Measurements from ENCODE around the gene SF3A1.

Gene SF3A1

DNA sequence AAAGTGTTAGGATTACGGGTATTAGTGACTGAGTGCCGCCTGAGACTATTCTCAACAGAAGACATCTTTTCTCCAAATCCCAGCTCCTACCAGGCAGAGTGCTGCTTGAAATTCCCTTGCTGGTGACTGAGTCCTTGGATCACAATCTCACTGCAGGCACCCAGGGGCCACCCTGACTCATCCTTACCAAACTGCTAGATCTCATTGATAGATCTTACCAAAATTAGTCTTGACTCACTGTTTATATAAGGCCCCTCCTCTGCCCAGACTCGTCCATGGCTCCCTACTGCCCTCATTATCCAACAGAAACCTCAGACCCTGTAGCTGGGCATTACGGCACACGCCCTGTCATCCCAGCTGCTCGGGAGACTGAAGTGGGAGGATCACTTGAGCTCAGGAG lies 44.6 kb downstream of the SF3A1 start:
- no peak overlapping the region for H3K4me3 ChIP-seq (ENCODE audit: low read depth, low read length)
- in situ Hi-C loops (cut with HindIII; ENCODE audit: low sequenced_read_pairs), result no loop called here
- TF ChIP-seq, protein P1, sequence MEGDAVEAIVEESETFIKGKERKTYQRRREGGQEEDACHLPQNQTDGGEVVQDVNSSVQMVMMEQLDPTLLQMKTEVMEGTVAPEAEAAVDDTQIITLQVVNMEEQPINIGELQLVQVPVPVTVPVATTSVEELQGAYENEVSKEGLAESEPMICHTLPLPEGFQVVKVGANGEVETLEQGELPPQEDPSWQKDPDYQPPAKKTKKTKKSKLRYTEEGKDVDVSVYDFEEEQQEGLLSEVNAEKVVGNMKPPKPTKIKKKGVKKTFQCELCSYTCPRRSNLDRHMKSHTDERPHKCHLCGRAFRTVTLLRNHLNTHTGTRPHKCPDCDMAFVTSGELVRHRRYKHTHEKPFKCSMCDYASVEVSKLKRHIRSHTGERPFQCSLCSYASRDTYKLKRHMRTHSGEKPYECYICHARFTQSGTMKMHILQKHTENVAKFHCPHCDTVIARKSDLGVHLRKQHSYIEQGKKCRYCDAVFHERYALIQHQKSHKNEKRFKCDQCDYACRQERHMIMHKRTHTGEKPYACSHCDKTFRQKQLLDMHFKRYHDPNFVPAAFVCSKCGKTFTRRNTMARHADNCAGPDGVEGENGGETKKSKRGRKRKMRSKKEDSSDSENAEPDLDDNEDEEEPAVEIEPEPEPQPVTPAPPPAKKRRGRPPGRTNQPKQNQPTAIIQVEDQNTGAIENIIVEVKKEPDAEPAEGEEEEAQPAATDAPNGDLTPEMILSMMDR (IDR thresholded peaks at IDR 0.05; ENCODE audit: low read depth, low read length, missing control alignments), result no peak

DNA sequence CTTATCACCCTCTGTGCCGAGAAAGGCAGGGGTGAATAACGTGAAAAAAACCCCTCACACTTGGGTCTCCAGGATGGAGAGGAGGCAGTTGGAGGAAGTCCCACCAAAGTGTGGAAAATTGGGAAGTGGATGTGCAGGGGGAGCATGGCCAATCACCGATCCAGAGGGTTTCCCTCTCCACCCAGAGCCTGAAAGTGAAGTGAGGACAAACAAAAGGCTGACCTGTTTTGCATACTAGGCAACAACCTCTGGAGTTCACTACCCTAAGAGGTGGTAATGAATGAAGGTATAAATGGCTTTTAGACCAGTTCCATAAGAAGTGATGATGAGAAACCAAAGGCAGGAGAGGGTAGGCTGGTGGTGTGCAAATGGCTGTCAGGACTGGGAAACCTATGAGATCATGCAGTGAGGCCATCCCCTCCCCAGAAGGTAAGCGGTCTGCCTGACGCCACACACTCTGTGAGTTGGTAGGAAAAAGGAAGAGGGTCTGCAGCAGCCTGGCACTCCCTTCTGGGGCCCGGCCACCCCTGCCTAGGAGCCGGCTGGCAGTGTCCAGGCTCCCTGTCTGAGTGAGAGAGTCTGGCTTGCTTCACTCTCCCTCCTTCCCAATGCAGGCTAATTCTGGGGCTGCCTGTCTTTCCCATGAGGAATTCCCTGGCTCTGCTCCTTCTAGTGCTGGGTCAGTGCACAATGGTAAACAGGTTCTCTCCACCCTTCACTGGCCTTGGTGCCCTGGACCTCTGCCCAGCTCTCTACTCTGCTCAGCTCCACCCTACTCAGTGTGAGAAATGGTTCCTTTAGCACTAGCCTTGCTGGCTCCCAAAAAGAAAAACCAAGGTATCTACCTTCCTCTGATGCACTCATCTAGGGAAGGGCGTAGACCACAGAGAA lies 45.6 kb downstream of the SF3A1 start:
- TF ChIP-seq, protein P1 (IDR thresholded peaks at IDR 0.05; ENCODE audit: low read depth, low read length, missing control alignments), result no peak
- in situ Hi-C loops (cut with HindIII; ENCODE audit: low sequenced_read_pairs), result no loop called here
- DNase-seq (ENCODE audit: low read depth), result peak; percentile 50
- H3K4me3 ChIP-seq (ENCODE audit: low read depth, low read length), result no peak overlapping the region

More for the DNA sequence above, 44.6 kb downstream of the SF3A1 start:
- no peak for DNase-seq (ENCODE audit: low read depth)

DNA sequence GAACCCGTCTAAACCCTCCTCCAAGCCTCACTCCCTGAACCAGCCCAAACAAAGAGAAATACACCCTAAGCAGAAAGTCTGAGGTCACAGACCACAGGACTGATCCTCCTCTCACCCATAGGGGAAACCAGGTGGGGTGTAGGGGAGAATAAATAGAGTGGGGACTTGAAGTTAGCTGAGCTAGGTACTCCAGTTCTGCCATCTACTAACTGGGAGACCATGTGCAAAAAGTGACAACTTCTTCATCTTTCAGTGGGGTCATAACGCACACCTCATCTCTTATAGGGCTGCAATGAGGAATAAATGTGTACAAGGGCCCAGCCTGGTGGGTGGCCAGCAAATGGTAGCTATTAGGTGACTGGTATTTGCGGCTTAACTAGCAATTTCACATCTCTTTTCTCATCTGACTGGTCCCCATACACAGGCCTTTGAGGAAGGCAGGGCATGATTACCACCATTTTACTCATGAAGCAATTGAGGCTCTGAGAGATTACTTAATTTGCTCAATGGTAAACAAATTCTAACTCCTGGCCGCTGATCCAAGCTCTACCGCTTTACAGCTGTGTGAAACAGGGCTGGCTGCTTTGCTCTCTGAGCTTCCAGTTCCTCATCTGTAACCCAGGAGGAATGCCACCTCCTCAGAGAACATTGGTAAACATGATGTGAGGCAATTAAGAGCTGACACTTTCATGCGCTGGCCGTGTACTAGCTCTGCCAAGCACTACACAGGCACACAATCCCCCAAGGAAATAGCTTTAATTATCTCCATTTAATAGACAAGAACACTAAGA lies 46.5 kb downstream of the SF3A1 start:
- DNase-seq (ENCODE audit: low read depth), result no peak
- TF ChIP-seq, protein P1 (IDR thresholded peaks at IDR 0.05; ENCODE audit: low read depth, low read length, missing control alignments), result no peak
- in situ Hi-C loops (cut with HindIII; ENCODE audit: low sequenced_read_pairs), result no loop called here
- no peak overlapping the region for H3K4me3 ChIP-seq (ENCODE audit: low read depth, low read length)

DNA sequence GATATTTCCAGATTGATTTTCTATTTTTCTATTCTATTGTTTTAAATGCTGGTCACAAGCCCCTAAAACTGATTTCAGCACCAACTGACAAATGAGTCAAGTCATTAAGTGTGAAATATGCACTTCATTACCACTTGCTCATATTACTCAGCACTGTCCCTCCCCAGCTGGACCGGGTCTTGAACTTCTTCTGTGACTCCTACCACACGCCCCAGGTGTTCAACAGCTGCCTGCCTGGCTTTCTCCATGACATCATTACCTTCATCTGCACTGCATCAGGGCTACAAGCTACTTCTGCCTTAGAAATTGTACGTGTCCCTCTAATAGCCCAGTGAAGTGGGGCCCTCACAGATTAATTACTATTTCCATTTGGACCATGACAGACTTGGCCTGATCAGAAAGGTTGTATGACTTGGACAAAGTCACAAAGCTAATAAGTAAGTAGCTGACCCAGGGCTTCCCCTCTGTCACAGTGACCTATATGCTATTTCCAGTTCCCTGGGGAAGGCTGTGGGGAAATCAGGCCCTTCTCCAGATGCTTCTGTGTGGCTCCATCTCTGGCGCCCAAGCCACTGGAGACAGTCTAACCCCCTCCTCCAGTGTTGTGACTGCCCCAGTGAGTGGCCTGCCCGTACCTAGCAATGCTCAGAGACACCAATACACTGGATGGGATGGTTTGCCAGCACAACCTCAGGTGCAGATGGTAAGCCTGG lies 48.0 kb downstream of the SF3A1 start:
- in situ Hi-C loops (cut with HindIII; ENCODE audit: low sequenced_read_pairs), result no loop called here
- no peak overlapping the region for H3K4me3 ChIP-seq (ENCODE audit: low read depth, low read length)
- TF ChIP-seq, protein P1 (IDR thresholded peaks at IDR 0.05; ENCODE audit: low read depth, low read length, missing control alignments), result no peak
- DNase-seq (ENCODE audit: low read depth), result no peak

DNA sequence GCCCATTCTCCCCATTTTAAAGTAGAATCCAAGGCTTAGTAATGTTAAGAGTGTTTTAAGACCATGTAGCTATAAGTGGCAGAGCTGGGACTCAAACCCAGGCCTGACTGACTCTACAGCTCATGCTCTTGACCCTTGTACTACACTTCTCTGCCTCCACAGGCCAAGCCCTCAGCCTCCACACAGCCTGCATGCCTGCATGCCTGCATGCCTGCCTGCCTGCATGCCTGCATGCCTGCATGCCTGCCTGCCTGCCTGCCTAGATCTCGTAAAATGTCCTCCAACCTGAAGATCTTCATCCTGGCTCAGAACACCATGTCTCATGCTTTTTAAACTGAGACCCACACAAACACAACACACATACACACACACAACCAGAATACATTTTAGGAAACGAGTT lies 48.6 kb downstream of the SF3A1 start:
- DNase-seq (ENCODE audit: low read depth), result no peak
- no peak overlapping the region for H3K4me3 ChIP-seq (ENCODE audit: low read depth, low read length)
- TF ChIP-seq, protein P1 (IDR thresholded peaks at IDR 0.05; ENCODE audit: low read depth, low read length, missing control alignments), result no peak
- in situ Hi-C loops (cut with HindIII; ENCODE audit: low sequenced_read_pairs), result no loop called here

DNA sequence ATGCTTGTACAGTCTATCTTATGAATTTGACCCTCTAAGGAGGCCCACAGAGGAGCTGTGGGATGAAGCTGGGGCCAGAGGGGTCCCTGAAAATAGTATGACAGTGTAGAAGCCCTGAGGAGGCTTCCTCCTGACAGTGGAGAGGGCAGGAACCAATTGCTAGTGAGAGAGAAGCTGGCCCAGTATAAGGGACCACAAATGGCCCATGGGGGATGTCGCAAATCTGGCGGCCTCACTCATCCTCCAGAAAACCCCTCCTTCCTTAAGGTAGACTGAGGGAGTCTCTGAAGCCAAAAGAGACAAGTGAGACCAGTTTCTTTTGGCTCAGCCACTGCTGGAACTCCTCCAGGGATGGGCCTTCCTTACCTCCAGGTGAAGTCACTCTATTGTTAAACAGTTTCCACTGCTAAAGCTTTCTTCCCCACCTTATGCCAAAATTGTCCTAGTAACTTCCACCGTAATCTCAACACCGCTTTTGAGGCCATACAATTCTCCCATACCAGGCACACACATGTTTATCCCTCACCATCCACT lies 49.6 kb downstream of the SF3A1 start:
- no peak for DNase-seq (ENCODE audit: low read depth)
- in situ Hi-C loops (cut with HindIII; ENCODE audit: low sequenced_read_pairs), result no loop called here
- TF ChIP-seq, protein P1 (IDR thresholded peaks at IDR 0.05; ENCODE audit: low read depth, low read length, missing control alignments), result no peak
- no peak overlapping the region for H3K4me3 ChIP-seq (ENCODE audit: low read depth, low read length)
